KG1 (cell line): ENCODE results near the gene CYP11A1.

ENCODE experiments used
- DNase-seq: peaks from one replicate; lab custom pipeline; 2025; lab: John Stamatoyannopoulos, UW

The CYP11A1 gene

DNA sequence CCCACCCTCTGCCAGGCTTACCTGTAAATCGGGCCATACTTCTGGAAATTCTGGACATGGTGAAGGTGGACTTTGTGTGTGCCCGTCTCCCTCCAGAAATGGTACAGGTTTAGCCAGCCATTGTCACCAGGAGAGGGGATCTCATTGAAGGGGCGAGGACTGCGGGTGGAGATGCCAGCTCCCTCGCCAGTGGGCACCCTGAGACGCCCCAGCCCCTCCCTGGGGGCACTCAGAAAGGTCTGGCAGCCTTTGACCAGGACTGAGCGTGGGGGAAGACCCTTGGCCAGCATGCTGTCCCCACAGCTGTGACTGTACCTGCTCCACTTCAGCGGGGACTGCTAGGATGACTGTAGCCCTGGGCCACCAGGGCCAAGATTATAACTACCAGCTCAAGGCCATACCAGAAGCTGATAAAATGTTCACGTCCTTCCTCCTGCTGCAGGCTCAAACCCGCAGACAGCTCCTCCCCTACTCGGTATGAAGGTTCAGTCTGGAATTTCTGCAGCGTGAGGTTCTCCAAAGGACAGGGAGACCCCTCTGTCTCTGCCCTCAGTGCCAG lies at the start of gene CYP11A1:
CYP11A1 (minus strand) TSS at position 351 of the 559 bp plus-strand sequence; CDS start at position 290, 61 bp downstream.
- DNase-seq = no peak

GRCh38 chr15:74417225-74417624 lies 49.8 kb upstream of the CYP11A1 start:
- DNase-seq = no peak

GRCh38 chr15:74415966-74416916 lies 48.8 kb upstream of the CYP11A1 start:
- no peak for DNase-seq

- DNase-seq = no peak
Observed at GRCh38 chr15:74414603-74415338, 47.3 kb upstream of the CYP11A1 start.

- no peak for DNase-seq
Observed at GRCh38 chr15:74414081-74414580, 46.7 kb upstream of the CYP11A1 start.

GRCh38 chr15:74413350-74414080 lies 46.1 kb upstream of the CYP11A1 start:
- DNase-seq = no peak

- no peak for DNase-seq
Observed at GRCh38 chr15:74412159-74412558, 44.7 kb upstream of the CYP11A1 start.

- DNase-seq = no peak
Observed at GRCh38 chr15:74411686-74412085, 44.2 kb upstream of the CYP11A1 start.

GRCh38 chr15:74410502-74410901 lies 43.1 kb upstream of the CYP11A1 start:
- DNase-seq = no peak

- DNase-seq = no peak
Observed at GRCh38 chr15:74409225-74409624, 41.8 kb upstream of the CYP11A1 start.

- DNase-seq = no peak
Observed at GRCh38 chr15:74408815-74409214, 41.4 kb upstream of the CYP11A1 start.

DNA sequence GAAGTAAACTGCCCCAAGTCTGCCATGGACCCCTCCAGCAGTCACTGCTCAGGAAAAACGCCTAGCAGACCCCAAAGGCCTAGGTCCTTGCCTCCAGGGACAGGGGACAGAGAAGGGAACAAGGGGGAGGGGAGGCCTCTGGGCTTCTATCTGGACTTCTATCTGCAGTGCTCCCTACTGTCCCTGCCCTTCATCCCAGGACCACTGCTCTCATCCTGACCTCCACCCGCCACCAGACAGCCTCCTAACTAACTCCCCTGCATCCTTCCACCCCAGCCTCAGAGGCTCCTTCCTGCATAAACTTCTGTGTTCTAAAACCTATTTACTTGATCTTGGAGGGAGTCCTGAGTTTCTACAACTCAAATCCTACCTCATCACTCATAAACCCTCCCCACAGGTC lies 40.9 kb upstream of the CYP11A1 start:
- no peak for DNase-seq

GRCh38 chr15:74406992-74407705 lies 39.7 kb upstream of the CYP11A1 start:
- DNase-seq = no peak

- DNase-seq = no peak
Observed at GRCh38 chr15:74406517-74406916, 39.1 kb upstream of the CYP11A1 start.

DNA sequence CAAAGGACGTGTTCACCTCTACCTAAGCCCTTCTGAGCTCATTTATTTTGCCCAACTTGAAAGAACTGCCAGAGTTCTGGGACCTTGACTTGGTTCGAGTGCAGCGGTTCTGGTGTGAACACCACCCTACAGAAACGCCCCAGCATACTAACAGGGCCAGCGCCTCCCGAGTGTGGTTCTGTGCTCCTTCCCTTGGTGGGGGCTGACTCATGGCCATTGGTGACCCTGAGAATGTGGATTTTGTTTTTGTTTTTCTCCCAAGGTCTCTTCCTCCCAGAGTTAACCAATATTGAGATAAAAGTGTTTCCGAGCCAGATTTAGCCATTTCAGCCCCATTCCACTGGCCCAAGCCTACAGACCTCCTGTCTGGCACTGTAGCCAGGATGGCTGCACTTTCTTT lies 38.4 kb upstream of the CYP11A1 start:
- no peak for DNase-seq

DNA sequence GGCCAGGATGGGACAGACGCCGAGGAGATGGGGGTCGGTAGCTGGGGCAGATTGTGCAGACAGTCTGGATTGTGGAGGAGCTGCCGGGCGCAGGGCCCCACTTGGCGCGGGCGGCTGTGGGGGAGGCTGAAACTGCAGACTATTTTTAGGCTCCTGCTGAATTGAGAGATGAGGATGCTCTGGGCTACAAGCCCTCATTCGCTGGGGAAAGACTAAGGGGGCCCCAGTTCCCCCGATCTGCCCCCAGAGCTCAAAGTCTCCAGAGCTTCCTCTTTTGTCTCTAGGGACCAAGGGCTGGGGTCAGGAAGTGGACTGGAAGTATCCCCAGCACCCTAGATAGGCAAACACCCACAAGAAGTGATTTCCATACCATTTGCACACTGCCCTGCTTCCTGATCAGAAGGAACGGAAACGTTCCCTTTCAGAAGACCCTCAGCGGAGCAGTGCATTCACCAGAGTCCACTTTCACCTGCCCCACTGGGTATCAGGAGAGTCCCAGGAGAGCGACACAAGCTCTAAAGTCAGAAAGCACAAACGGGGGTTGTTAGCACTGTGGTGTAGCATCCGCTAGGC lies 36.6 kb upstream of the CYP11A1 start:
- no peak for DNase-seq

GRCh38 chr15:74403588-74403919 lies 36.1 kb upstream of the CYP11A1 start:
- DNase-seq = no peak

DNA sequence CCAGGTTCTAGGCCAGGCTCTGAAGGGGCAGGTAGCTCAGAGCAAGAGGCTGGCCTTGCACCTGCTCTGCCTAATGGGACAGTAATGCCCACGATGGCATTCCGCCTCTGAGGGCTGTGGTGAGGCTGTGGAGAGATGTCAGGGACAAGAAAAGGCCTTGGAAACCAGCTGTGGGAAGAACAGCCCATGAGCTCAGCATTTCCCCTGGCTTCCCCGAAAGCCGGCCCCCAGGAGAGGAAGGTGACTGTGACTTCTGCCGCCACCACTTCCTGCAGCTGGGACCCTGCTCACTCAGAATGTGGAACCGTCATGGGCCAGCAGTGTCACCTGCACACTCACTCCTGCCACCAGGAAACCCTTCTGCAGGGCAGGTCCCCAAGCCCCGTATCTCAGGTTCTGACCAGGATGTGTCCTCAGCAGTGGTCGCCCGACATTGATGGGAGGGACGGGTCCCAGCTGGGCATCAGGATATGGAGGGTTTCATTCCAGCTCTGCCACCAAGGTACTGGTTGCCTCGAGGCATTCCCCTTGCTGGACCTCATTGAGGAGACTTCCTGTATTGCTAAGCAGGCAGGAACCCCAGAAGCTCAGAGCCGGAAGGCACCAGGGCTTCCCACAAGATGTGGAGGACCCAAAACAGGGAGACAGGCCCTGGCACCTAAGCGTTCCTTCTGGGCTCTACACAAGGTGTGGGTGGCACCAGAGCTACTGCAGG lies 35.6 kb upstream of the CYP11A1 start:
- peak; percentile 49 for DNase-seq

GRCh38 chr15:74402337-74402841 lies 34.9 kb upstream of the CYP11A1 start:
- no peak for DNase-seq
